Panc1 (cell line): ENCODE measurements around the gene DAPK1. TPM values are rescaled to one million over a fixed set of nuclear protein-coding genes. Genes with fewer than 3 reads are reported as not detected.

ENCODE experiments used
- ATAC-seq: fragments of 200-7000 bp; cut with Tn5 transposase; 2 replicates; pipeline ENCODE4 v1.9.1; 2020; ENCODE audit warnings: mild to moderate bottlenecking, moderate library complexity
- BruUV-seq: library from RNA; stranded (reverse); fragments of 400-500 nt; replicated peaks from 2 replicates; lab custom pipeline; 2021; lab: Mats Ljungman, UMichigan
- CTCF ChIA-PET: fragments of 300-600 bp; sonication (Branson Sonifier 250); formaldehyde crosslinking; loops from one replicate; lab custom pipeline; 2022; ENCODE audit warnings: antibody characterized with exemption; lab: Charles Lee
- POLR2A ChIA-PET: fragments of 300-600 bp; sonication (Branson Sonifier 250); formaldehyde crosslinking; loops from one replicate; lab custom pipeline; 2022; ENCODE audit warnings: antibody characterized with exemption; lab: Charles Lee
- DNase-seq: peaks from one replicate; pipeline ENCODE4 v3.0.0-alpha.2; 2010; ENCODE audit warnings: low read depth, low spot score
- H3K27ac ChIP-seq: 2 replicates; pipeline ENCODE4 v1.5.1; 2011; ENCODE audit warnings: mild to moderate bottlenecking, low read length, inconsistent platforms
- H3K27me3 ChIP-seq: fragments of 200-500 bp; sonication (Bioruptor generic); 2 replicates; pipeline ENCODE4 v1.6.0; 2014; ENCODE audit warnings: low read length, inconsistent platforms; ENCODE audit not compliant: control insufficient read depth, insufficient read depth
- H3K36me3 ChIP-seq: fragments of 200-500 bp; sonication (Bioruptor generic); 2 replicates; pipeline ENCODE4 v1.5.1; 2014; ENCODE audit warnings: inconsistent platforms, mild to moderate bottlenecking, low read length, moderate library complexity; ENCODE audit not compliant: control insufficient read depth, insufficient read depth
- H3K4me1 ChIP-seq: 2 replicates; pipeline ENCODE4 v1.5.1; 2011; ENCODE audit warnings: inconsistent platforms, mild to moderate bottlenecking, low read length, moderate library complexity; ENCODE audit not compliant: control insufficient read depth, insufficient read depth
- H3K4me3 ChIP-seq, 2 experiments: 2 replicates each; pipeline ENCODE4 v1.5.1; 2011 to 2012; ENCODE audit warnings: low read depth in 2 of 2, low read length in 2 of 2, mild to moderate bottlenecking in 2 of 2, inconsistent platforms in 1 of 2, moderate library complexity in 1 of 2
- H3K9me3 ChIP-seq: fragments of 200-500 bp; sonication (Bioruptor generic); 2 replicates; pipeline ENCODE4 v1.5.1; 2014; ENCODE audit warnings: low read depth, mild to moderate bottlenecking, inconsistent platforms, low read length, moderate library complexity; ENCODE audit not compliant: control insufficient read depth, insufficient read depth
- CTCF ChIP-seq: fragments of 450-650 bp; IDR thresholded peaks from 2 replicates; pipeline ENCODE4 v1.5.1; 2017; ENCODE audit warnings: mild to moderate bottlenecking
- POLR2AphosphoS5 ChIP-seq: IDR thresholded peaks from 2 replicates; pipeline ENCODE4 v1.6.1; 2012; ENCODE audit warnings: mild to moderate bottlenecking, low read depth, low read length, moderate library complexity
- REST ChIP-seq, 2 experiments: IDR thresholded peaks; 2 replicates each; pipeline ENCODE4 v1.6.1; 2011 to 2012; ENCODE audit warnings: low read depth in 2 of 2, control low read depth in 1 of 2, low read length in 1 of 2, mild to moderate bottlenecking in 1 of 2, moderate library complexity in 1 of 2; ENCODE audit not compliant: insufficient read depth in 1 of 2
- SIN3A ChIP-seq: IDR thresholded peaks from 2 replicates; pipeline ENCODE4 v1.6.1; 2012; ENCODE audit warnings: low read depth, mild to moderate bottlenecking, low read length, moderate library complexity, borderline replicate concordance; ENCODE audit not compliant: insufficient read depth
- TCF7L2 ChIP-seq: IDR thresholded peaks from 2 replicates; pipeline ENCODE4 v1.6.1; 2011; ENCODE audit warnings: mild to moderate bottlenecking, low read depth, low read length, inconsistent platforms
- in situ Hi-C: cut with HindIII; loops from 2 replicates; pipeline ENCODE4 v1.10.0; 2016; ENCODE audit warnings: low sequenced_read_pairs, low pct_unique_long_range_greater_than_20kb
- intact Hi-C: fragments of 100-400 bp; cut with micrococcal nuclease; formaldehyde crosslinking; loops from one replicate; pipeline ENCODE4 v1.10.0; 2022; ENCODE audit not compliant: unreplicated experiment
- total RNA-seq: library from RNA; stranded (reverse); gene quantifications from one replicate; pipeline ENCODE4 v1.2.1, GENCODE V29; 2021; ENCODE audit not compliant: unreplicated experiment

The DAPK1 gene
- total RNA-seq, 1 experiment from 2014 or later: 0.87 TPM

- no peak overlapping the region for H3K4me3 ChIP-seq
- DNase-seq (no peak), ATAC-seq (no peak)
- no peaks in the 10 kb centered on the region for H3K9me3 ChIP-seq
- H3K4me1 ChIP-seq: no peaks in the 10 kb centered on the region
- ChIA-PET POLR2A (no interaction called here), CTCF (no interaction called here)
- no peaks in the 10 kb centered on the region for H3K36me3 ChIP-seq
- H3K27ac ChIP-seq: no peak overlapping the region
- intact Hi-C loops: no loop called here
- in situ Hi-C loops: no loop called here
- no peaks in the 10 kb centered on the region for H3K27me3 ChIP-seq
- no TSS peak for BruUV-seq
- no peak for TF ChIP-seq CTCF
- no peak for TF ChIP-seq SIN3A
- no peak for TF ChIP-seq REST (IDR thresholded peaks at IDR 0.05; ENCODE audit: insufficient read depth in 1 of 2, low read depth in 2 of 2, low read length in 1 of 2)
- TF ChIP-seq POLR2AphosphoS5: no peak
- no peak for TF ChIP-seq TCF7L2
Measured at GRCh38 chr9:87611776-87612175, 114.1 kb downstream of the DAPK1 start.

GRCh38 chr9:87612536-87612935 is 114.9 kb downstream of the DAPK1 start:
- H3K27me3 ChIP-seq: no peaks in the 10 kb centered on the region
- BruUV-seq: no TSS peak
- no peak overlapping the region for H3K4me3 ChIP-seq
- H3K36me3 ChIP-seq: no peaks in the 10 kb centered on the region
- ATAC-seq (no peak), DNase-seq (no peak)
- H3K9me3 ChIP-seq: no peaks in the 10 kb centered on the region
- no peak for TF ChIP-seq SIN3A
- no peak for TF ChIP-seq REST (IDR thresholded peaks at IDR 0.05; ENCODE audit: insufficient read depth in 1 of 2, low read depth in 2 of 2, low read length in 1 of 2)
- no peak for TF ChIP-seq CTCF
- TF ChIP-seq TCF7L2: no peak
- no peak for TF ChIP-seq POLR2AphosphoS5
- in situ Hi-C loops: no loop called here
- no peaks in the 10 kb centered on the region for H3K4me1 ChIP-seq
- no peak overlapping the region for H3K27ac ChIP-seq
- intact Hi-C loops: no loop called here
- POLR2A ChIA-PET: no interaction called here
- CTCF ChIA-PET: no interaction called here
